Measurements from ENCODE around the gene UPP2.

Gene UPP2

GRCh38 chr2:158101384-158101926, at the start of gene UPP2:
UPP2 (plus strand) TSS chr2:158101876; CDS start chr2:158102064, 188 bp downstream.
- no peak for DNase-seq (ENCODE audit: low read depth, low spot score)

- no peak for DNase-seq (ENCODE audit: low read depth, low spot score)
These were observed 48.9 kb upstream of the UPP2 start for GRCh38 chr2:158052761-158053160.

GRCh38 chr2:158056875-158057274, 44.8 kb upstream of the UPP2 start:
- DNase-seq (ENCODE audit: low read depth, low spot score), result no peak

- no peak for DNase-seq (ENCODE audit: low read depth, low spot score)
These were observed 41.4 kb upstream of the UPP2 start for GRCh38 chr2:158060160-158060834.

- DNase-seq (ENCODE audit: low read depth, low spot score), result no peak
These were observed 40.7 kb upstream of the UPP2 start for GRCh38 chr2:158060835-158061435.

GRCh38 chr2:158061763-158062162, 39.9 kb upstream of the UPP2 start:
- no peak for DNase-seq (ENCODE audit: low read depth, low spot score)

- DNase-seq (ENCODE audit: low read depth, low spot score), result no peak
These were observed 35.5 kb upstream of the UPP2 start for GRCh38 chr2:158066046-158066713.

- DNase-seq (ENCODE audit: low read depth, low spot score), result no peak
These were observed 30.7 kb upstream of the UPP2 start for GRCh38 chr2:158071018-158071417.

- no peak for DNase-seq (ENCODE audit: low read depth, low spot score)
These were observed 29.3 kb upstream of the UPP2 start for GRCh38 chr2:158072361-158072760.

- DNase-seq (ENCODE audit: low read depth, low spot score), result no peak
These were observed 22.0 kb upstream of the UPP2 start for GRCh38 chr2:158079672-158080071.

GRCh38 chr2:158088093-158088492, 13.6 kb upstream of the UPP2 start:
- DNase-seq (ENCODE audit: low read depth, low spot score), result no peak

- DNase-seq (ENCODE audit: low read depth, low spot score), result no peak
These were observed 12.4 kb upstream of the UPP2 start for GRCh38 chr2:158089322-158089721.

- DNase-seq (ENCODE audit: low read depth, low spot score), result no peak
These were observed 10.0 kb upstream of the UPP2 start for GRCh38 chr2:158091647-158092046.

- no peak for DNase-seq (ENCODE audit: low read depth, low spot score)
These were observed 7.1 kb upstream of the UPP2 start for GRCh38 chr2:158094487-158095092.

GRCh38 chr2:158095269-158095668, 6.4 kb upstream of the UPP2 start:
- DNase-seq (ENCODE audit: low read depth, low spot score), result no peak

GRCh38 chr2:158095912-158096311, 5.8 kb upstream of the UPP2 start:
- DNase-seq (ENCODE audit: low read depth, low spot score), result no peak

GRCh38 chr2:158097481-158097880, 4.2 kb upstream of the UPP2 start:
- no peak for DNase-seq (ENCODE audit: low read depth, low spot score)

- no peak for DNase-seq (ENCODE audit: low read depth, low spot score)
These were observed 3.5 kb upstream of the UPP2 start for GRCh38 chr2:158098178-158098577.

GRCh38 chr2:158099716-158100115, 2.0 kb upstream of the UPP2 start:
- DNase-seq (ENCODE audit: low read depth, low spot score), result no peak

GRCh38 chr2:158100411-158100810, 1.3 kb upstream of the UPP2 start:
- no peak for DNase-seq (ENCODE audit: low read depth, low spot score)

- DNase-seq (ENCODE audit: low read depth, low spot score), result no peak
These were observed 770 bp downstream of the UPP2 start for GRCh38 chr2:158102446-158102845.

- no peak for DNase-seq (ENCODE audit: low read depth, low spot score)
These were observed 1.8 kb downstream of the UPP2 start for GRCh38 chr2:158103411-158104012.

Data from activated naive CD8-positive, alpha-beta T cell treated with anti-CD3 and anti-CD28 coated beads, Interleukin-2, amount 50 U/mL, for 16 hours (primary cell).